A172 (cell line): Measurements from ENCODE around the gene CPAMD8. TPM values are rescaled to one million over a fixed set of nuclear protein-coding genes. Genes with fewer than 3 reads are reported as not detected.
"Not testable (repeated sequence)": the region's sequence is repeated elsewhere in the genome, so short reads cannot be mapped to it uniquely, and the experiment has no call there.

ENCODE experiments used
- DNase-seq: peaks from one replicate; pipeline ENCODE4 v3.0.0-alpha.2; 2015; ENCODE audit warnings: low spot score
- total RNA-seq: library from RNA; depleted of rRNA; stranded (reverse); fragments of >200 nt; shearing (Covaris generic); gene quantifications from 2 replicates; pipeline ENCODE4 v1.2.3, GENCODE V29; 2014

Gene CPAMD8
- total RNA-seq, 1 experiment from 2014 or later: not detected

GRCh38 chr19:16946951-16947940 is 79.4 kb downstream of the CPAMD8 start:
- DNase-seq: no peak

- DNase-seq: no peak
These were observed 80.7 kb downstream of the CPAMD8 start for GRCh38 chr19:16945762-16946465.

- DNase-seq: no peak
These were observed 81.3 kb downstream of the CPAMD8 start for GRCh38 chr19:16945364-16945714.

- DNase-seq: no peak
These were observed 81.8 kb downstream of the CPAMD8 start for GRCh38 chr19:16944626-16945363.

- no peak for DNase-seq
These were observed 82.5 kb downstream of the CPAMD8 start for GRCh38 chr19:16943942-16944625.

- DNase-seq: not testable (repeated sequence)
These were observed 83.5 kb downstream of the CPAMD8 start for GRCh38 chr19:16943090-16943489.

- no peak for DNase-seq
These were observed 84.0 kb downstream of the CPAMD8 start for GRCh38 chr19:16942583-16942982.

- DNase-seq: no peak
These were observed 86.0 kb downstream of the CPAMD8 start for GRCh38 chr19:16940626-16941025.

GRCh38 chr19:16940063-16940462 is 86.5 kb downstream of the CPAMD8 start:
- not testable (repeated sequence) for DNase-seq

GRCh38 chr19:16938211-16938610 is 88.4 kb downstream of the CPAMD8 start:
- DNase-seq: no peak

- DNase-seq: not testable (repeated sequence)
These were observed 88.8 kb downstream of the CPAMD8 start for GRCh38 chr19:16937796-16938195.

- no peak for DNase-seq
These were observed 89.7 kb downstream of the CPAMD8 start for GRCh38 chr19:16936901-16937300.

GRCh38 chr19:16934489-16934888 is 92.1 kb downstream of the CPAMD8 start:
- no peak for DNase-seq

- DNase-seq: no peak
These were observed 95.3 kb downstream of the CPAMD8 start for GRCh38 chr19:16931306-16931705.

- DNase-seq: no peak
These were observed 95.9 kb downstream of the CPAMD8 start for GRCh38 chr19:16930753-16931152.

- DNase-seq: no peak
These were observed 97.7 kb downstream of the CPAMD8 start for GRCh38 chr19:16928916-16929315.

- no peak for DNase-seq
These were observed 98.3 kb downstream of the CPAMD8 start for GRCh38 chr19:16928351-16928750.

GRCh38 chr19:16927883-16928282 is 98.7 kb downstream of the CPAMD8 start:
- no peak for DNase-seq

GRCh38 chr19:16922949-16923348 is 103.7 kb downstream of the CPAMD8 start:
- no peak for DNase-seq

GRCh38 chr19:16922592-16922934 is 104.0 kb downstream of the CPAMD8 start:
- DNase-seq: no peak

- no peak for DNase-seq
These were observed 104.6 kb downstream of the CPAMD8 start for GRCh38 chr19:16921766-16922591.
